Transverse colon (tissue), 4 donors: ENCODE measurements around the gene COL24A1. TPM values are rescaled to one million over a fixed set of nuclear protein-coding genes. Genes with fewer than 3 reads are reported as not detected.

Source experiments
- DNase-seq: peaks from one replicate; pipeline ENCODE4 v3.0.0-alpha.2; 2019
- H3K27ac ChIP-seq, 4 donors: fragments of 200-600 bp; sonication (generic); 2 replicates each; pipeline ENCODE4 v1.5.1; 2016 to 2018; ENCODE audit warnings: inconsistent platforms in 4 of 4
- H3K27me3 ChIP-seq: fragments of 200-600 bp; sonication (generic); 2 replicates; pipeline ENCODE4 v1.5.1; 2017; ENCODE audit warnings: inconsistent platforms
- H3K36me3 ChIP-seq, 4 donors: fragments of 200-600 bp; sonication (generic); 2 replicates each; pipeline ENCODE4 v1.5.1; 2017 to 2019; ENCODE audit warnings: inconsistent platforms in 4 of 4
- H3K4me1 ChIP-seq, 4 donors: fragments of 200-600 bp; sonication (generic); 2 replicates each; pipeline ENCODE4 v1.5.1; 2017 to 2020; ENCODE audit warnings: inconsistent platforms in 4 of 4
- H3K4me3 ChIP-seq, 4 donors: fragments of 200-600 bp; sonication (generic); 1 replicate in 1 of 4; 2 replicates in 3 of 4; pipeline versions ENCODE4 v1.5.1 to v1.6.1; 2017 to 2019; ENCODE audit warnings: inconsistent platforms in 4 of 4
- H3K9me3 ChIP-seq, 2 donors: fragments of 200-600 bp; sonication (generic); 2 replicates each; pipeline ENCODE4 v1.5.1; 2017 to 2019; ENCODE audit warnings: inconsistent platforms in 2 of 2
- EP300 ChIP-seq: sonication (generic); formaldehyde crosslinking; IDR thresholded peaks from one replicate; pipeline ENCODE4 v1.6.1; 2017; ENCODE audit warnings: antibody characterized with exemption, low read depth
- POLR2A ChIP-seq: fragments of 450-650 bp; IDR thresholded peaks from one replicate; pipeline ENCODE4 v1.6.1; 2016; ENCODE audit warnings: antibody characterized with exemption, mild to moderate bottlenecking, moderate library complexity
- POLR2AphosphoS5 ChIP-seq, 3 donors: sonication (generic); formaldehyde crosslinking; IDR thresholded peaks; one replicate each; pipeline ENCODE4 v1.6.1; 2016; ENCODE audit warnings: antibody characterized with exemption in 3 of 3
- WGBS, 2 donors: methylation state at CpG; one replicate each; pipeline ENCODE4 v1.1.5; 2018; ENCODE audit warnings: low coverage in 1 of 2; 5-methylcytosine and 5-hydroxymethylcytosine counted together
- in situ Hi-C, 4 donors: fragments of 200-750 bp; cut with MboI; loops; one replicate each; pipeline versions ENCODE4 v1.15.0 to v1.15.1; 2017; ENCODE audit warnings: low sequenced_read_pairs in 3 of 4, low pct_ligation_motif_present in 1 of 4, low pct_unique_long_range_greater_than_20kb in 1 of 4
- intact Hi-C: fragments of 100-400 bp; cut with DNase I; formaldehyde crosslinking; loops from one replicate; pipeline ENCODE4 v1.15.1; 2023; ENCODE audit warnings: low total_unique reads
- total RNA-seq, 4 donors: library from RNA; depleted of rRNA; stranded (reverse); fragments of >200 nt; gene quantifications; one replicate each; pipeline ENCODE4 v1.1.0, GENCODE V29; 2016
- TF ChIP-seq, protein P1 (sequence below), 5 experiments: fragments of 200-600 bp in 3 of 5; fragments of 450-650 bp in 2 of 5; sonication (generic) in 3 of 5; IDR thresholded peaks; 1 replicate in 2 of 5; 2 replicates in 3 of 5; pipeline ENCODE4 v1.5.1; 2016 to 2017; ENCODE audit warnings: antibody characterized with exemption in 5 of 5, inconsistent platforms in 3 of 5, mild to moderate bottlenecking in 2 of 5, moderate library complexity in 1 of 5

The COL24A1 gene
- total RNA-seq, 4 donors from 2014 or later: 0.68 to 1.2 (median 0.93) TPM

GRCh38 chr1:85697895-85698294 lies 458.7 kb downstream of the COL24A1 start:
- no peak overlapping the region for H3K4me3 ChIP-seq
- no peak overlapping the region for H3K27ac ChIP-seq
- in situ Hi-C loops: loop anchor here in 1 of 4 donors (25.0 kb wide), 1 partner anchor 386 kb away; no protein-coding TSS in a partner anchor
- TF ChIP-seq, protein P1, sequence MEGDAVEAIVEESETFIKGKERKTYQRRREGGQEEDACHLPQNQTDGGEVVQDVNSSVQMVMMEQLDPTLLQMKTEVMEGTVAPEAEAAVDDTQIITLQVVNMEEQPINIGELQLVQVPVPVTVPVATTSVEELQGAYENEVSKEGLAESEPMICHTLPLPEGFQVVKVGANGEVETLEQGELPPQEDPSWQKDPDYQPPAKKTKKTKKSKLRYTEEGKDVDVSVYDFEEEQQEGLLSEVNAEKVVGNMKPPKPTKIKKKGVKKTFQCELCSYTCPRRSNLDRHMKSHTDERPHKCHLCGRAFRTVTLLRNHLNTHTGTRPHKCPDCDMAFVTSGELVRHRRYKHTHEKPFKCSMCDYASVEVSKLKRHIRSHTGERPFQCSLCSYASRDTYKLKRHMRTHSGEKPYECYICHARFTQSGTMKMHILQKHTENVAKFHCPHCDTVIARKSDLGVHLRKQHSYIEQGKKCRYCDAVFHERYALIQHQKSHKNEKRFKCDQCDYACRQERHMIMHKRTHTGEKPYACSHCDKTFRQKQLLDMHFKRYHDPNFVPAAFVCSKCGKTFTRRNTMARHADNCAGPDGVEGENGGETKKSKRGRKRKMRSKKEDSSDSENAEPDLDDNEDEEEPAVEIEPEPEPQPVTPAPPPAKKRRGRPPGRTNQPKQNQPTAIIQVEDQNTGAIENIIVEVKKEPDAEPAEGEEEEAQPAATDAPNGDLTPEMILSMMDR (IDR thresholded peaks at IDR 0.05): no peak
- TF ChIP-seq POLR2AphosphoS5 (IDR thresholded peaks at IDR 0.05) (no peak), POLR2A (no peak), EP300 (no peak)
- intact Hi-C loops: no loop called here
- H3K9me3 ChIP-seq: no peaks in the 10 kb centered on the region
- no peaks in the 10 kb centered on the region for H3K27me3 ChIP-seq
- no peak for DNase-seq
- peaks cover 0 to 18% (median 5%) of the 10 kb centered on the region in 4 donors for H3K36me3 ChIP-seq
- H3K4me1 ChIP-seq: no peaks in the 10 kb centered on the region

GRCh38 chr1:85692730-85693314 lies 463.8 kb downstream of the COL24A1 start:
- no peak for DNase-seq
- in situ Hi-C loops (loop anchor here in 1 of 4 donors (25.0 kb wide), 1 partner anchor 381 kb away; no protein-coding TSS in a partner anchor), intact Hi-C loops (loop anchor here (5.0 kb wide), 1 partner anchor 386 kb away; no protein-coding TSS in a partner anchor)
- TF ChIP-seq, protein P1 (IDR thresholded peaks at IDR 0.05): peak; percentile 31 to 47 (median 39)
- TF ChIP-seq POLR2AphosphoS5 (IDR thresholded peaks at IDR 0.05): no peak
- Histone ChIP-seq H3K4me1 (peaks cover 0 to 5% (median 0%) of the 10 kb centered on the region in 4 donors), H3K27ac (no peak overlapping the region), H3K27me3 (no peaks in the 10 kb centered on the region), H3K4me3 (no peak overlapping the region), H3K36me3 (no peaks in the 10 kb centered on the region), H3K9me3 (no peaks in the 10 kb centered on the region)
- 62 to 65% methylated on average over 1 of the region's 1 CpG for WGBS, 2 donors

- Histone ChIP-seq H3K4me1 (peaks cover 0 to 5% (median 0%) of the 10 kb centered on the region in 4 donors), H3K4me3 (no peak overlapping the region), H3K27me3 (no peaks in the 10 kb centered on the region), H3K9me3 (no peaks in the 10 kb centered on the region), H3K27ac (no peak overlapping the region), H3K36me3 (no peaks in the 10 kb centered on the region)
- DNase-seq: no peak
- intact Hi-C loops (loop anchor here (5.0 kb wide), 1 partner anchor 383 kb away; no protein-coding TSS in a partner anchor), in situ Hi-C loops (loop anchor here in 1 of 4 donors (25.0 kb wide), 1 partner anchor 378 kb away; no protein-coding TSS in a partner anchor)
- WGBS, 2 donors: 87% methylated on average over 3 to 4 of the region's 4 CpGs
- TF ChIP-seq EP300: no peak
Measured at GRCh38 chr1:85689775-85690404, 466.7 kb downstream of the COL24A1 start.

GRCh38 chr1:85683292-85684025 lies 473.1 kb downstream of the COL24A1 start:
- 87 to 92% methylated on average over 3 to 9 of the region's 9 CpGs for WGBS, 2 donors
- H3K27me3 ChIP-seq: no peaks in the 10 kb centered on the region

More at GRCh38 chr1:85683292-85684025, 473.1 kb downstream of the COL24A1 start:
- in situ Hi-C loops: loop anchor here in 1 of 4 donors (25.0 kb wide), 1 partner anchor 371 kb away; no protein-coding TSS in a partner anchor
- TF ChIP-seq POLR2A: no peak
- TF ChIP-seq, protein P1 (IDR thresholded peaks at IDR 0.05): no peak
- no peak for TF ChIP-seq EP300
- TF ChIP-seq POLR2AphosphoS5 (IDR thresholded peaks at IDR 0.05): no peak
- intact Hi-C loops: no loop called here
- H3K4me3 ChIP-seq: no peak overlapping the region
- H3K36me3 ChIP-seq: peaks cover 0 to 6% (median 0%) of the 10 kb centered on the region in 4 donors
- H3K4me1 ChIP-seq: no peaks in the 10 kb centered on the region
- no peaks in the 10 kb centered on the region for H3K9me3 ChIP-seq
- H3K27ac ChIP-seq: no peak overlapping the region
- DNase-seq: no peak
